Activated CD4-positive, alpha-beta T cell treated with anti-CD3 and anti-CD28 coated beads, Interleukin-2, Interleukin-6, amounts not matched to agents 100 ng/mL and 50 ng/mL, durations not matched to agents 16 hours and 8 hours (primary cell): ENCODE data around the gene SHANK1.
"Not testable (repeated sequence)": the region's sequence is repeated elsewhere in the genome, so short reads cannot be mapped to it uniquely, and the experiment has no call there.

Experiments
- DNase-seq: peaks from one replicate; pipeline ENCODE4 v3.0.0-alpha.2; 2020

Gene SHANK1

DNA sequence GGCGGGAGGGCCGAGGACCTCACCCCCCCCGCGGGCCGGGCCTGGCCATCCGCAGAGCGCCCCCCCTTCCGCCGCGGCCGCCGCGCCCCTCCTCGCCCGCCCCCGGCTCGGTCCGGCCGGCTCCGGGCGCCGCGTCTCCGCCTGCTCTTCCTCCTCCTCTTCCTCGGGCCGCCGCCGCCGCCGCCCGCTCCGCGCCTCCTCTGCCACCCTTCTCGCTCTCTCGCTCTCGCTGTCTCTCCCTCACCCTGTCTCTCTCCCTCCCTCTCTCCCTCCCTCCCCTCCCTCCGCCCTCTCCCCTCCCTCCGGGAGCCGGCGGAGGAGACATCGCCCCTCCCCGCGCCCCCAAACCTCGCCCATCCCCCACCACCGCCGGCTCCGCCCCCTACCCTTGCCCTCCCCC lies at the start of gene SHANK1:
Gene SHANK1, minus strand, starts transcription at position 237 of the 400 bp plus-strand sequence. CDS start 2,883 bp downstream, outside the sequence.
- no peak for DNase-seq

DNA sequence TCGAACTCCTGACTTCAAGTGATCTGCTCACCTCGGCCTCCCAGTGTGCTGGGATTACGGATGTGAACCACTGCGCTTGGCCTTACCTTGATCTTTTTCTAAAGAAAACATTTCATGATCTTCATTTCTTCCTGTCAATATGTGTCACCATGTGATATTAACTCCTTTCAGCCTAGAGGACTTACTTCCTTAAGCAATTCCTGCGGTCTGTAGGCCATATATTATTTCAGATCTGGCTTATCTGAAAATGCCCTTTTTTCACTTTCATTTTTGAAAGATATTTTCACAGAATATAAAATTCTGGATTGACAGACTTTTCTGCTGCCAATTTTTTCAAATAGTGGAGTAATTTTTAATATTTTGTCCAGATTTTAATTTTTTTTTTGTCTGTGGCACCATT lies 48.7 kb upstream of the SHANK1 start:
- DNase-seq, result no peak

DNA sequence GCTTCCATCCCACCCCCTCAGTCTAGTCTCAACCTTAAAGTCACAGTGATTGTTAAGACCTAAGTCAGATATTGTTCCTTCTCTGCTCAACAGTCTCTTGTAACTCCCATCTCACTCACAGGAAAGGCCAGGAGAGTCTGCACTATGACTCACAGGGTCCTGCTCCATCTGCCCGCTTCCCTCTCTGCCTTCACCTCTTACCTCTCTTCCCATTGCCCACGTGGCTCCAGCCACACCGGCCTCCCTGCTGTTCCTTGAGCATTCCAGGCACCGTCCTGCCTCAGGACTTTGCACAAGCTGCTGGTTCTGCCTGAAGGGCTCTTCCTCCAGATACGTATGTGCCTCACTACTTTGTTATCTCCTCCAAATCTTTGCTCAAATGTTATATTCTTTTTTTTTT lies 47.7 kb upstream of the SHANK1 start:
- not testable (repeated sequence) for DNase-seq

DNA sequence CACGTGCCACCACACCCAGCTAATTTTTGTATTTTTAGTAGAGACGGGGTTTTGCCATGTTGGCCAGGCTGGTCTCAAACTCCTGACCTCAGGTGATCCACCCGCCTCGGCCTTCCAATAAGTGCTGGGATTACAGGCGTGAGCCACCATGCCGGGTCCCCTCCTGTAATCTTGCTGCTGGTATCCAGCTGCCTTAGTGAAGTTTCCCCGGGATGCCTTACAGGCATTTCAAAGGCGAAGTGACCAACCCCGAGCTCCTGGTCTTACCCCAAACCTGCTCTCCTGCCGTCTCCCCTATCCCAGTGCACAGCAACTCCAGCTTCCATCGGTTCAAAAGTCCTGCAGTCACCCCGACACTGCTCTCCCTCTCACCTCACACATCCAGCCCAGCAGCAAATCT lies 47.1 kb upstream of the SHANK1 start:
- DNase-seq, result not testable (repeated sequence)

DNA sequence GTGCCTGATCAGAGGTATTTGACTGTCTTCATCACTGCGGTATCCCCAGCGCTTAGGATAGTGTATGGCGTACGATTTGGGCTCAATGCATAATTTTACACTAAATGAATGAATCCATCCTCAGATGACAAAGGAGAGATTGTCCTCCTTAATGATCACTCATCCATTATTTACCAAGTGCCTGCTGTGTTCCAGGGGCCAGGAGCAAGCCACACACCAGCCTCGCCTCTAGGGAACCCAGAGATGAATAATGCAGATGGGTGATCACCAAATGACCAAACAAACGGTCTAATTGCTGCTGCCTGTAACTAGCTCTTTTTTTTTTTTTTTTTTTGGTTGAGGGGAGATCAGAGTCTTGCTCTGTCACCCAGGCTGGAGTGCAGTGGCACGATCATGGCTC lies 44.8 kb upstream of the SHANK1 start:
- no peak for DNase-seq

DNA sequence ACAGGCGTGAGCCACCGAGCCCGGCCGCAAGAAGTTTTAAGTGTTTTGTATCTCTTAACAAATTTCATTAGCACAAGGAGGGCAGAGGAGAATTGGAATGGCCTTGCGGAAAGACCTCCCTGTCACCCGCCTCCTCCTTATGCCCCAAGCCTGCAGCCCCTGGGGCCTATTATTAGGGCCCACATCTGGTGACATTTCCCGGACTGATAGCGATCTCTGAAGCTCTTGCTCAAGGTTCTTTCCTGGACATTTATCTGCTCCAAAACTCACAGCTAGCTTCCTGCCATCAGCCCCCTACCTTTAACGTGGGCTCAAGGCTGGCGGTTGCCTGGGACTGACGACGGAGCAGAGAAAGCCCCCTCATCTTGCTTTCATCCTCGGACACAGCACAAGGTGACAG lies 43.9 kb upstream of the SHANK1 start:
- not testable (repeated sequence) for DNase-seq

DNA sequence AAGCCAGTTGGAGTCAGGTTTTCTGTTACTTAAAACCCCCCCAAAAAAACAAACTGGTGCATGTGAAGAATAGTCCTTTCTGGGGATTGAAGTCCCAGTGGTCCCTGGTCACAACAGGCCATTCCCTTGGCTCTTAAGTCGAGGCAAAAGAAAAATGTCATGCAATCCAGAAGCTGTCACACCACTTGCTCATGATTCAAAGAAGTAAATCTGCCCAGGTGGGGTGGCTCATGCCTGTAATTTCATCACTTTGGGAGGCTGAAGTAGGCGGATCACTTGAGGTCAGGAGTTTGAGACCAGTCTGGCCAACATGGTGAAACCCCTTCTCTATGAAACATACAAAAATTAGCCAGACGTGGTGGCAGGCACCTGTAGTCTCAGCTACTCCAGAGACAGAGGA lies 41.9 kb upstream of the SHANK1 start:
- DNase-seq, result not testable (repeated sequence)

DNA sequence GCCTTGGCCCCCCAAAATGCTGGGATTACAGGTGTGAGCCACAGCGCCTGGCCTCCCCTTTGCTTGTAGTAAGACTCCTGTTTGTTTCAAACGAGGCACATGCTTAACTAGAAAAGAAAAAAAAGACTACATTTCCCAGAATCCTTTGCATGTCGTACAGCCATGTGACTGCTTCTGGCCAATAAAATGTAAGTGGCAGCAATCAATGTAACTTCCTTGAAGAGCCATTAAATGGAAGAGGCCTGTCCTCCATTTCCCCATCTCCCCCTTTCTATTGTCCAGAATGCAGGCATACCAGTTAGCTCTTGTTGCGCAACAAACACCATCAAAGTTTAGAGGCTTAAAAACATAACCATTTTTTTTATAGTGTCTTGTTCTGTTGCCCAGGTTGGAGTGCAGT lies 40.3 kb upstream of the SHANK1 start:
- peak; percentile 36 for DNase-seq

DNA sequence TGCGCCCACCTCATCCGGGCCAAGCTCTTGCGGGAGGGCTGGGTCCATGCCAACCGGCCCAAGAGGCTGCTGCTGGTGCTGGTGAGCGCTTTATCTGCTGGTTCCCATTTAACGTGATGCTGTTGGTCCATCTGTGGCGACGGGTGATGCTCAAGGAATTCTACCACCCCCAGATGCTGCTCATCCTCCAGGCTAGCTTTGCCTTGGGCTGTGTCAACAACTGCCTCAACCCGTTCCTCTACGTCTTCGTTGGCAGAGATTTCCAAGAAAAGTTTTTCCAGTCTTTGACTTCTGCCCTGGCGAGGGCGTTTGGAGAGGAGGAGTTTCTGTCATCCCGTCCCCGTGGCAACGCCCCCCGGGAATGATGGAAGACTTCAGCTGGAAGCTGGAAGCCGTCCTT lies 39.5 kb upstream of the SHANK1 start:
- DNase-seq, result not testable (repeated sequence)

DNA sequence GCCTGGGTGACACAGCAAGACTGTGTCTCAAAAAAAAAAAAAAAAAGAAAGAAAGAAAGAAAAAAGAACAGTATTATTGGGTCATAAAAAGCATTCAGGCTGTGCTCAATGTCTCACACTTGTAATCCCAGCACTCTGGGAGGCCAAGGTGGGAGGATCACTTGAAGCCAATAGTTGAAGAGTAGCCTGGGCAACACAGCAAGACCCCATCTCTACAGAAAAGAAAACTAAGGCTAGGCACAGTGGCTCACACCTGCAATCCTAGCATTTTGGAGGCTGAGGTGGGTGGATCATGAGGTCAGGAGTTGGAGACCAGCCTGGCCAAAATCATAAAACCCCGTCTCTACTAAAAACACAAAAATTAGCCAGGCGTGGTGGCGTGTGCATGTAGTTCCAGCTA lies 38.0 kb upstream of the SHANK1 start:
- not testable (repeated sequence) for DNase-seq

DNA sequence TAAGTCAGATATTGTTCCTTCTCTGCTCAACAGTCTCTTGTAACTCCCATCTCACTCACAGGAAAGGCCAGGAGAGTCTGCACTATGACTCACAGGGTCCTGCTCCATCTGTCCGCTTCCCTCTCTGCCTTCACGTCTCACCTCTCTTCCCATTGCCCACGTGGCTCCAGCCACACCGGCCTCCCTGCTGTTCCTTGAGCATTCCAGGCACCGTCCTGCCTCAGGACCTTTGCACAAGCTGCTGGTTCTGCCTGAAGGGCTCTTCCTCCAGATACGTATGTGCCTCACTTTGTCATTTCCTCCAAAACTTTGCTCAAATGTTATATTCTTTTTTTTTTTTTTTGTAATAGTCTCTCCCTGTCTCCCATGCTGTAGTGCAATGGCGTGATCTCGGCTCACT lies 36.6 kb upstream of the SHANK1 start:
- not testable (repeated sequence) for DNase-seq

DNA sequence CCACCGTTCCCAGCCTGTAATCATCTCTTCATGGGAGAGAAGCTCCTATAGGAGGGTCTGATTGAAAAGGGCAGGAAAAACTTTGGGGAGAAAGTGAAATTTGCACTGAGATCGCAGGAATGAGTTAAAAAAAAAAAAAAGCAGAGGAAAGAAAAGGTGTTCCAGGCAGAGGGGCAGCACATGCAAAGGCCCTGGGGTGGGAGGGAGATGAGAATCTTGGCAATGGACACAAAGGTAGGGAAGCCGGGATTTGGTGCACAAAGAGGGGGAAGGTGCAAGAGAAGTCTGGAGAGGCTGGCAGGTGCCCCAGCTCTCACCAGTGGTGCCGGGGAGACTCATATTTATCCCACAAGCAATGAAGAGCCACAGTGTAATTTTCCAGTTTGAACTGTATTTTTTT lies 34.3 kb upstream of the SHANK1 start:
- DNase-seq, result no peak

DNA sequence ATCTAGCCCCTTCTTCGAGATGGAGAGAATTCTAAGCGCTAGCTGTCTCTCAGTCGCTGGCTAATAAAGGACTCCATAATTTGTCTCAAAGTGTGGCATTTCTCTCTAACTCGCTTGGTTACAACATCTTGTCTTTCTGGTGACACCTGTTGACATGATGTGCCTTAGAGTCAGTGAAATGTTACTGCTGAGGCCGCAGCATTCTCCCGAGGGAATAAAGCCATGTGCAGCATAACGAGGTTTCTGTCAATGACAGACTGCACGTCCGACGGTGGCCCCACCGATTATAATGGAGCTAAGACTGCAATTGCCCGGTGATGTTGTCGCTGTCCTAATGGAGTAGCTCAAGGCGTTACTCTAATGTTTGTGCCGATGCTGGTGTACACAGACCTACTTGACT lies 30.4 kb upstream of the SHANK1 start:
- DNase-seq, result no peak

DNA sequence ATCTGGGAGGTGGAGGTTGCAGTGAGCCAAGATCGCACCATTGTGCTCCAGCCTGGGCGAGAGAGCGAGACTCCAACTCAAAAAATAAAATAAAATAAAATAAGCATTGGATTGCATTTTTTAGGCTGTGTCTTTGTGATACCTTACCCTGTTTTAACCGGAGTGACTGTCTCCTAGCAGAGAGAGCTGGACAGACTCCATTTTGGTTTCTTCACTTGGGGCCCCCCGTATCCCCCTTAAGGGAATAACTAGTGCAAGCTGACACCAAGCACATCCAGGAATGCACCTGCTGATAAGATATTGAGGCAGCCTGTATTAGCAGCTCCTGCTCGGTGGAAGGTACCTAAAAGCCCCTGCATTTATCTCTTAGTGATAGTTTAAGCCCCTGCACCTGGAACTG lies 29.9 kb upstream of the SHANK1 start:
- DNase-seq, result no peak

DNA sequence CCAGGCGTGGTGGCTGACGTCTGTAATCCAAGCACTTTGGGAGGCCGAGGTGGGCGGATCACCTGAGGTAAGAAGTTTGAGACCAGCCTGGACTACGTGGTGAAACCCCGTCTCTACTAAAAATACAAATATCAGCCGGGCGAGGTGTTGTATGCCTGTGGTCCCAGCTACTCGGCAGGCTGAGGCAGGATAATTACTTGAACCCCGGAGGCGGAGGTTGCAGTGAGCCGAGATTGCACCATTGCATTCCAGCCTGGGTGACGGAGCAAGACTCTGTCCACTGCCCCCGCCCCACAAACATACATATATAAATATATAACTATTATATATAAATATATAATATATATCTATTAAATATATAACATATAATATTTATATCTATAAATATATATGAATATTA lies 27.5 kb upstream of the SHANK1 start:
- DNase-seq, result not testable (repeated sequence)

DNA sequence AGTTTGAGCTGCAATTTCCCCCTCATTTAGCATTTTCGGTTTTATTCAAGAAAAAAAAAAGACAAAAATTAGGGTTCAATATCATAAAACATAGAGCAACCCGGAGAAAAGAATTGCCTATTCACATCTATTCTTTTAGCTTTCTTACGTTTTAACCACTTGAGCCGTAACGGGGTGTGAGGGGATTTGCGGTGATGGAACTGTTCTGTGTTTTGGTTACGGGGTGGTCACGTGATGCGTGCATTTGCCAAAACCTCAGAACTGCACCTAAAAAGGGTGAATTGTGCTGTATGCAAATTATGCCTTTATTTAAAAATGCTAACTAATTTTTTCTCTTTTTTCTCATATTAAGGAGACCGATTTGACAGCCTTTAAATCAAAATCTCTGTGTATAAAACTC lies 25.6 kb upstream of the SHANK1 start:
- DNase-seq, result no peak

DNA sequence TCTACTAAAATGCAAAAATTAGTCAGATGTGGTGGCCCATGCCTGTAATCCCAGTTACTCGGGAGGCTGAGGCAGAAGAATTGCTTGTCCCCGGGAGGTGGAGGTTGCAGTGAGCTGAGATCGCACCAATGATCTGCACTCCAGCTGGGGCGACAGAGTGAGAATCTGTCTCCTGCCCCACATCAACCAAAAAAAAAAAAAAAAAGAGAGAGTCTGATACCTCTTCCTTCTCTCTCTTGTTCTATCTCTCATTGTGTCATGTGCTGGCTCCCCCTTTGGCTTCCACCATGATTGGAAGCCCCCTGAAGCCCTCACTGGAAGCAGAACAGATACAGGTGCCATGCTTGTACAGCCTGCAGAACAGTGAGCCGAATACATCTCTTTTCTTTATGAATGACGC lies 23.9 kb upstream of the SHANK1 start:
- DNase-seq, result no peak

DNA sequence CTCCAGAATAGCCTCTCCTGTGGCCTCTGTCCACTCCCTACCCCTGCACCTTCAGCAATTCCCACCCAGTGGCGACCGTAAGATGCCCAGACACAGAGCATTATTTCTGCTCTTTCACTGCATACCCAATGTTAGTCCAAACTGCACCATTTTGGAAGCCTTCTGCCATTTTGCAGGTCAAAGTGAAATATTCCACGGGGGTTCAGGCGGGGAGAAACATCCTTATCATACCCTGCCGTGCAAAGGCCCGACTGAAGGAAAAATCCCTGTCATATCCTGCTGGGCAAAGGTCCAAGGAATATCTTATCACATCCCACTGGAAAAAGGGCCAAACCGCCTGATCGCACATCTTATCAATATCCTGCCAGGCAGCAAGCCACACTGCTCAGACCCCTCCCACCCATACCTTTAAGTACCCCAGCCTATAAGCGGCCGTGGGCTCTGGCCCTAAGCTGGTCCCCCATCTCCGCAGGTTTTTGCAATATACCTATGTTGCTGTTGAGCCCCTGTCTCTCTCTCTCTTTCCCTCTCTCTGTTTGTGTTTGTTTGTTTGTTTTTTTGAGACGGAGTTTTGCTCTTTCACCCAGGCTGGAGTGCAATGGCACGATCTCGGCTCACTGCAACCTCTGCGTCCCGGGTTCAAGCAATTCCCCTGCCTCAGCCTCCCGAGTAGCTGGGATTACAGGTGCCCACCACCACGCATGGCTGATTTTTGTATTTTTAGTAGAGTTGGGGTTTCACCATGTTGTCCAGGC lies 21.8 kb upstream of the SHANK1 start:
- no peak for DNase-seq

DNA sequence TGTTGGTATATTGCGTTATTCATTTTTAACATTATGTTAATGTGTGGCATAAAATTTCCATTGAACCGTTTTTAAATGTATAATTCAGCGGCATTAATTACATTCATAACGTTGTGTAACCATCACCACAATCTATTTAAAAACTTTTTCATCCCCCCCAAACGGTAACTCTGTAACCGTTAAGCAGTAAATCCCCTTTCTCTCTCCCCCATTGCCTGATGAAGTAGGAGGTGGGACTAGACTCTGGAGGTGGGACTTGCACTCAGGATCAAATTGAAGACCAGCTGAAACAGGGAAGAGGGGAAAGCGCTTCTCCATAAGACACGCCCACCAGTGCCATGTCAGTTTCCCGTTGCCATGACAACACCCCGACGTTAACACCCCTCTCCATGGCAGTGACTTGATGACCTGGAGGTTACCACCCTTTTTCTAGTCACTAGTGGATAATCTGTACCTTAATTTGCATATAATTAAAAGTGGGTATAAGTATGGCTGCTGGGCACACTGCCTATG lies 20.4 kb upstream of the SHANK1 start:
- DNase-seq, result no peak

DNA sequence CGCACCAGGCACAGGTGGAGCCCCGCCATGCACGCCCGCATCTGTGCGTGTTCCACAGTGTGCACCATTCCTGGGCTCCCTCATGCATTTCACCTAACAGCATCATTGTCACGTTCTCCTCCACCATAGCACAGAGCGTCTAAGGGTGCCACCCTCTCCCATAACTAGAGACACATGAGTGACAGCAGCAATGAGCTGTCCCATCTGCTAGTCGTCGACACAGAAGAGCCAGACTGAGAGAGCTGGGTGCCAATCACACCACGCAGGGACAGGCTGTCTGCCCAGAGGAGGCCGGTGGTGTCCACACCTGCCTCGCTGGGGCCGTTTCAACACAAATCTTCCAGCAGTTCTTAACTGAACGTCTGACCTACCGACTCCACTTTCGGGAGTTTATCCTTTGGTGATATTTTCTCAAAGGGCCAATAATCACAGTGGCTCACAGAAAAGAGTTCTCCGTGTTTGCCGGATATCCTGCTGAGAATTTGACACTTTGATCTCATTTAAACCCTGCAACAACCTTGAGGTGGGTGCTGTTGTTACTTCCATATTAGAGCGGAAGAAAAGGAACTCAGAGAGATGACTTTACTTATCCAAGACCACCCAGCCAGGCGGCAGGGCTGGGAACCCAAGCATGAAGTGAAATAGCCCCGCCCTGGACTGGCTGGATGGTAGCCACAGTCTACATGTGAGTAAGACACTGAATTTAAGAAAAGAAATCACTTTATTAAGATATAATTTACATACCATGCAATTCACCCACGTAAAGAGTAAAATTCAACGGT lies 19.7 kb upstream of the SHANK1 start:
- DNase-seq, result no peak

DNA sequence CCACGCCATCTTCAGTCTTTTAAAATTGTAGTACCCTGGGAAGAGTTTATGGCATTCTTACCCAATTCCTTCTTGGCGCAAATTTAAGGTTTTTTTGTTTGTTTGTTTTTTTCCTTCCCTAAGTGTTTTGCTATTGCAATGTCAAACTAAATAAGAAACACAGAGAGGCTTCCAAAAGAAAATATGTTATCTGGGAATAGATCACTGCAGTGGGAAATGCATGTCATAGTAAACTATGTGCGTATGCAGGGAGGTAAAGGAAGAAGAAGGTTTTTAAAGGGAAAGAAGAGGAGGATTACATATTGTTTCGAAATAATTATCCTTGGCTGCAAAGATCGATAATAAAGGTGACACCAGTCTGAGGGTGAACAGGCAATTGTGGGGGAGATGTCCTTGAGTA lies 16.7 kb upstream of the SHANK1 start:
- DNase-seq, result no peak

DNA sequence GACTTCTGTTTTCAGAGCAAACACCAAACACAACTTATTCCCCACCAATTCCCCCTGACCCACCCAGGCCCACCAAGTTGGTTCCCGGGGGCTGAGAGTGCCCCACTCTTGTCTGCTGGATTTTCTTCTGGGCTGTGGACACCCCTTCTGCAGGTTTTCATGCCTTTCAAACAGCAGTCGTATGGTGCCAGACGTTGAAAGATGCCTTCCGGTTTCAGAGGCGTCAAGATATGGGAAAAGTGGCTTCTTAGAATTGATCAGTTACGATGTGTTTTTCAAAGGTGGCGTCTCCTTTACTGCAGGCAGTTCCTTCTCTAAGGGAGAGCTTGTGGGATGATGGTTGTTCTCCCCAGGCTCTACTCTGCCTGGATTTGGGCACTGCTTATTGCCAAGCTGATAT lies 16.3 kb upstream of the SHANK1 start:
- DNase-seq, result no peak

DNA sequence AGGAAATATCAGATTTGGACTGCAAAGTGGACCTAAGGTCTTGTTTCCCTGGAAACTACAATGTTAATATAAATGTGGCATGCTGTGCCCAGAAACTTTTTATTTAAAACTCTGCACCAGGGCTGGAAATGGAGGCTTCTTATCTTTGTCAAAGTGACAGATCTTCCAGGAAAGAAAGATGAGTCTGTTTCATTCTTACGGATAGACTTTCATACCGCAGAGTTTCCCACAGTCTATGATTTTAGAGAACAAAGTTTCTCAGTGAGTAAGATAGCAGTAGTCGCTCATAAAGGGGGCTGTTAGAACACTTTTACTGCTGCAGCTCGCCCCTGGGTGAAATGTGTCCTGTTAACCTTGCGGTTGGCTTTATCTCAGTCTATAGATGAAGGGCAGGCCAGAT lies 10.3 kb upstream of the SHANK1 start:
- DNase-seq, result peak; percentile 30

DNA sequence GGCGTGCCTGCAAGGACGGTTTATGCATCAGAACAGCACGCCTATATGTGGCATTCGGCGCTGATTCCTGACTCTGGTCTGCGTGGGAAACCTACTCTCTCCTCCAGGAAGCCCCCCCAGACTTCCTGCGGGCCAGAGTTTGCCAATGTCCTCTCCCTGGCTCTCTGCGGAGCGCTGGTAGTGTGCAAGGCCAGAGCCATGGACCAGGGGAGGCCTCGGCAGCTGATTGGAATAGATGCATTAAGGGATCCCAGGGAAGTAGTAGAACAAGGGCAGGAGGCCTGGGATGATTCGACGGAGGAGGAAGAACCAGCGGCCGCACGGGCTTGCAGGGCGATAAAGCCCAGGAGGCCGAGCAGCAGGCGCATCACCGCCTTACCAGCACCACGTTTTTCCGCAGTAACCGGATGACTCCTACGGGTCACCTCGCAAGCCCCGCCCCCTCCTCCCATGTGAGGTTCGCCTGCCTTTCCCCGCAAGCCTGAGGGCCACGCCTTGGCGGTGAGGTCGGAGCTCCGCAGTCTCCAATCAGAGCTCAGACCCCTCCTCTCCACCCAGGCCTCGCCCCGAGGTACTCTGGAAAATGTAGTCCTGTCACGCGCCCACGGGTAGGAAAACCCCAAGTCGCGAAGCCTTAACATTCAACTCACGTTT lies 8.6 kb upstream of the SHANK1 start:
- DNase-seq, result peak; percentile 87
